ENCODE measurements around the gene ITSN1.

- TF ChIP-seq, protein P1, sequence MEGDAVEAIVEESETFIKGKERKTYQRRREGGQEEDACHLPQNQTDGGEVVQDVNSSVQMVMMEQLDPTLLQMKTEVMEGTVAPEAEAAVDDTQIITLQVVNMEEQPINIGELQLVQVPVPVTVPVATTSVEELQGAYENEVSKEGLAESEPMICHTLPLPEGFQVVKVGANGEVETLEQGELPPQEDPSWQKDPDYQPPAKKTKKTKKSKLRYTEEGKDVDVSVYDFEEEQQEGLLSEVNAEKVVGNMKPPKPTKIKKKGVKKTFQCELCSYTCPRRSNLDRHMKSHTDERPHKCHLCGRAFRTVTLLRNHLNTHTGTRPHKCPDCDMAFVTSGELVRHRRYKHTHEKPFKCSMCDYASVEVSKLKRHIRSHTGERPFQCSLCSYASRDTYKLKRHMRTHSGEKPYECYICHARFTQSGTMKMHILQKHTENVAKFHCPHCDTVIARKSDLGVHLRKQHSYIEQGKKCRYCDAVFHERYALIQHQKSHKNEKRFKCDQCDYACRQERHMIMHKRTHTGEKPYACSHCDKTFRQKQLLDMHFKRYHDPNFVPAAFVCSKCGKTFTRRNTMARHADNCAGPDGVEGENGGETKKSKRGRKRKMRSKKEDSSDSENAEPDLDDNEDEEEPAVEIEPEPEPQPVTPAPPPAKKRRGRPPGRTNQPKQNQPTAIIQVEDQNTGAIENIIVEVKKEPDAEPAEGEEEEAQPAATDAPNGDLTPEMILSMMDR (IDR thresholded peaks at IDR 0.05 in 4 of 5, conservative IDR thresholded peaks at IDR 0.05 in 1 of 5), result no peak
- no peak for TF ChIP-seq POLR2A (IDR thresholded peaks at IDR 0.05)
Measured at GRCh38 chr21:33916200-33916567, 273.9 kb downstream of the ITSN1 start.

Data from gastrocnemius medialis (tissue), 4 donors.